Epithelial cell of umbilical artery (primary cell): Measurements from ENCODE around the gene CDH13. TPM values are rescaled to one million over a fixed set of nuclear protein-coding genes. Genes with fewer than 3 reads are reported as not detected.

Experiments used
- total RNA-seq: library from RNA; depleted of rRNA; stranded (reverse); fragments of >200 nt; gene quantifications from 2 replicates; pipeline ENCODE4 v1.2.3, GENCODE V29; 2014

The CDH13 gene
- total RNA-seq: 55.9 and 94.5 TPM in 2 replicates

DNA sequence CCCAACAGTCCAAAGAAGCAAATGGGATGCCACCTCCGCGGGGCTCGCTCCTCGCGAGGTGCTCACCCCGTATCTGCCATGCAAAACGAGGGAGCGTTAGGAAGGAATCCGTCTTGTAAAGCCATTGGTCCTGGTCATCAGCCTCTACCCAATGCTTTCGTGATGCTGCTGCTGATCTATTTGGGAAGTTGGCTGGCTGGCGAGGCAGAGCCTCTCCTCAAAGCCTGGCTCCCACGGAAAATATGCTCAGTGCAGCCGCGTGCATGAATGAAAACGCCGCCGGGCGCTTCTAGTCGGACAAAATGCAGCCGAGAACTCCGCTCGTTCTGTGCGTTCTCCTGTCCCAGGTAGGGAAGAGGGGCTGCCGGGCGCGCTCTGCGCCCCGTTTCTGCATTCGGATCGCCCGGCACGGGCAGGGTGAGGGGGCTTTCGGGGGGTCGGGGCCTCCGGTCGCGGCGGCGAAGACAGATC is at the start of gene CDH13:
Gene CDH13, plus strand, starts transcription at position 179 of the 471 bp plus-strand sequence.

DNA sequence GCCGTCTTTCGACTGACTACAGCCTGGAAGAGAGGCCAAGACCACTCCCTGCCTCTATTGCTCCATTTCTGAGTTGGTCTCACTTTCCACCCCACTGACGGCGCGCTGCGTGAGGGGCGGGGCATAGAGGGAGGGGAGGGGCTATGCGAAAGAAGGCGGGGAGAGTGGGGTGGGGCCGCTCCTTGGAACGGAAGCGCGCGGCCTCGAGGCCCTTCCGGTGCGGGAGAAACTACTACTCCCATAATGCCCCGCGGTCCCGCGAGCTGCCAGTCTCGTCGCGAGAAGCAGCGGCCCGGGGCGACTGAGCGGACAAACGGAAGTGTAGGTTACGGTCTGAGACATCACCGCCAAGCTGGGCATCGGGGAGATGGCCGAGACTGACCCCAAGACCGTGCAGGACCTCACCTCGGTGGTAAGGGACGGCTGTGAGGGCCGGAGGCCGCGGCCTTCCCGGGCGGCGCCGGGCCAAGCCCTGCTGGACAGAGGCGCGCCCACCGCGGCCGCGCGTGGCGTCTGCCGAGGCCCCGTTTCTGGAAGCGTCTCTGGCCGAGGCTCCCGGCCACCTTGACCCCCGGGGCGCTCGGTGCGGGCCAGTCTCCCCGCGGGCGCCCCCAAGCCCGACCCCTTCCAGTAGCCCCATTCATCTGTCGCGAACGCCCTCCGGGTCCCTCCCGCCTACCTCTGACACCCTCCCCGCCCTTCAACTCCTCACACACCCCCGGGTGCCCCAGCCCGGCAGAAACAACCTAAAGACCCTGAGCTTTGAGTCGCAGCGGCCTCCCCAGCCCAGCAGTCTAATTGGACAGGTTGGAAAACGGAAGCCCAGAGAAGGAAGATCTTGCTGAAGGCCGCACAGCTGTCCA is 1181.2 kb downstream of the CDH13 start, which contains the start of gene HSBP1:
Gene HSBP1, plus strand, starts transcription at position 269 of the 863 bp plus-strand sequence. Its CDS starts 99 bp downstream, at position 368.

